ENCODE measurements around the gene PIGH. TPM values are rescaled to one million over a fixed set of nuclear protein-coding genes. Genes with fewer than 3 reads are reported as not detected.
"Not testable (repeated sequence)": the region's sequence is repeated elsewhere in the genome, so short reads cannot be mapped to it uniquely, and the experiment has no call there.

The PIGH gene
- total RNA-seq, 1 donor from 2014 or later = 10.9 TPM

DNA sequence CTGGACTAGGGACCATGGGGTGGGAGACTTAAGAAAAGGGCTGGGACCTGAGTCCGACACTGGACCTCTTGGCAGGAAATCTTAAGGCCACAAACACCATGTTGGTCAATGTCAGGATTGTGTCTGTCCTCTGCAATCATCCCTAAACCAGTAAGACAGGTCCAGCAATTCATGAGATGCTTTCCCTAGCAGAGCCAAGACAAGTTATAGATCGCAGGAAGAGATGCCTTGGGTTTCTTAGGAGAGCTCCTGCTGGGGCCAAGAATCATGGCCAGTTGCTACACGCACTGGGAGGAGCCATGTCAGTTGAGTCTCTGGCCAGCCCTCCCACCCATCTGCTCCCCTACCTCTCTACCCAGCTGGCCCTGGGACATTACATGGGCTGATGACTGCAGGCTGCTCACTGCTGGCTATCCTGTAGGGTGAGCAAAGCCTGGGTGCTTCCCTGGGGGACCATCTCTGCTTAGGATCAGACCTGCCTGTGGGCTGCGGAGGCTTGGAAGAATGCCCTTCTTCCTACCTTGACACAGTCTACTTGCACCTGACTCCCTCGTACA is 52.8 kb downstream of the PIGH start:
- DNase-seq = no peak

DNA sequence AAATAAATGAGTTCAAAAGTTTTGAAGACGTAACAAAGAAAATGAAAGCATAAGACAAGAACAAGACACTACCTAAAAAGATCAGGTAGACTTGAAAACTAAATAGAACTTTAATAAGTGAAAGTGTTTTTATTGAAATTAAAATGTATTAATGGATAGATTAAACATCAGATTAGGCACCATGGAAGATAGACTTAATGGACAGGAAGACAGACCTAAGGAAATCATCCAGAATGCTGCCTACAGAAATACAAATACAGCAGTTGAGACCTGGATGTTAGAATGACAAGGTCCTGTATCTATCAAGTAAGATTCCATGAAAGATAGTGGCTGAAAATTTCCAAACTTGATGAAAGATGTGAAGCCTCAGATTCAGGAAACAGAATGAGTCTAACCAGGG is 55.5 kb downstream of the PIGH start:
- no peak for DNase-seq

DNA sequence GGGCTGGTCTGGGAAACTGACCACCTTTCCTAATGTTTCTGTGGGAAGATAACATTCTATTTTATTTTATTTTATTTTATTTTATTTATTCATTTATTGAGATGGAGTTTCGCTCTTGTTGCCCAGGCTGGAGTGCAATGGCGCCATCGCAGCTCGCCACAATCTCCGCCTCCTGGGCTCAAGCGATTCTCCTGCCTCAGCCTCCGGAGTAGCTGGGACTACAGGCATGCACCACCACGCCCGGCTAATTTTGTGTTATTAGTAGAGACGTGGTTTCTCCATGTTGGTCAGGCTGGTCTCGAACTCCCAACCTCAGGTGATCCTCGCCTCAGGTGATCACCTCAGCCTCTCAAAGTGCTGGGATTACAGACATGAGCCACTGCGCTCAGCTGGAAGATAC is 57.4 kb downstream of the PIGH start:
- not testable (repeated sequence) for DNase-seq

DNA sequence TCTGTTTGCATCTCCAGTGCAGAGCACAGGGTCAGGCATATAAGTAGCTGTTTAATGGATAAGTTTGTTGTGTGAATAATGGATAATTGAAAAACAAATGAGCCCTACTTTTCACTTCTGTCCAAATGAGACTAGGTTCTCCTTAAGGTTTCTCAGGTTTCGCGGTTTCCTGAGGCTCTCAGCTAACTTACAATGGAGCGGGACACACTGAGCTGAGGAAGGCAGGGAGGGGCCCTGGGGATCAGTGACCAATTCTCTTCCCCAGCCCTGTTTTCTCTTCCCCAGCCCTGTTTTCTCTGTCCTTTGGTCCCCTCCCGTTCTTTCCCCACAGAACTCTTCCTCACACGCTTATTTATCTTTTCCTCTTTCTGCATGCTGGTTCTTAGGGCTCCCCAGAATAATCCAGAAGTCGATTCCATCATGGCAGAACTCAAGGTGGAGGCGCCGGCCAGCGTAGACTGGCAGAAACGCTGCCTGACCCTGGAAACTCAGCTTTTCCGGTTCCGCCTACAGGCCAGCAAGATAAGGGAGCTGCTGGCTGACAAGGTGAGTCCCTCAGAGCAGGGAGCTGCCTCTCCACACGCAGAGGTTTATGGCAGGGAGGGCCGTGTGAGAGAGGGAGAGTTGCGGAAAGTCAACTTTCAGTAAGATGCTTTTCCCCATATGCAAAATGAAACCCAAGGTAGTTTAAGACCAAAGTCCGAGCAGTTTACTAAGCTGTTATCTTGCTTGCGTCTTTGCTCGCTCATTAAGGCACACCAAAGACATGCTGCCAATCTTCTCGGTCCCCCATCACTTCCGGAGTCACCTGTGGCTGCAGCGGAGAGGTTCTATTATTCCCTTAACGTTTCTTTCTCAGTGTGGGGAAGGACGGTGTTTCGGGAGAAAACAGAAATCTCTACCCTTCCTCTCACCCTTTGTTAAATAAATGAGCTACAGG is 58.4 kb downstream of the PIGH start:
- peak; percentile 20 for DNase-seq

Other genes starting within 250 kb of the PIGH start
- 68.4 and 84.6 TPM in 2 replicates for gene ATP6V1D, start 240.5 kb downstream of the PIGH start, total RNA-seq
- 281 and 287 TPM in 2 replicates for gene EIF2S1, start 239.9 kb downstream of the PIGH start, total RNA-seq
- 1.4 TPM in 2 replicates for gene PLEK2, start 188.1 kb downstream of the PIGH start, total RNA-seq
- 1.1 and 1.4 TPM in 2 replicates for gene TMEM229B, start 111.5 kb downstream of the PIGH start, total RNA-seq
- gene PLEKHH1, start 67.0 kb downstream of the PIGH start, total RNA-seq = 0.09 and 1.0 TPM in 2 replicates
- gene ARG2, start 19.7 kb upstream of the PIGH start, total RNA-seq = 39.5 and 61.5 TPM in 2 replicates
- 50.2 and 61.8 TPM in 2 replicates for gene VTI1B, start 74.4 kb upstream of the PIGH start, total RNA-seq
- 91.9 and 113 TPM in 2 replicates for gene RDH11, start 95.5 kb upstream of the PIGH start, total RNA-seq
- gene RDH12, start 101.6 kb upstream of the PIGH start, total RNA-seq = not detected in 2 replicates
- gene ZFYVE26, start 216.3 kb upstream of the PIGH start, total RNA-seq = 23.7 and 26.7 TPM in 2 replicates
- 12.1 and 22.8 TPM in 2 replicates for gene RAD51B, start 219.5 kb upstream of the PIGH start, total RNA-seq

All from dermis blood vessel endothelial cell (primary cell).